Kidney tubule cell (primary cell): ENCODE results near the gene GPR161.
"Not testable (repeated sequence)": the region's sequence is repeated elsewhere in the genome, so short reads cannot be mapped to it uniquely, and the experiment has no call there.

Experiments
- DNase-seq: peaks from one replicate; pipeline ENCODE4 v3.0.0-alpha.2; 2018; ENCODE audit warnings: low spot score

Gene GPR161

GRCh38 chr1:168087696-168088095 is 49.0 kb downstream of the GPR161 start:
- no peak for DNase-seq

GRCh38 chr1:168086438-168086837 is 50.3 kb downstream of the GPR161 start:
- DNase-seq, result no peak

DNA sequence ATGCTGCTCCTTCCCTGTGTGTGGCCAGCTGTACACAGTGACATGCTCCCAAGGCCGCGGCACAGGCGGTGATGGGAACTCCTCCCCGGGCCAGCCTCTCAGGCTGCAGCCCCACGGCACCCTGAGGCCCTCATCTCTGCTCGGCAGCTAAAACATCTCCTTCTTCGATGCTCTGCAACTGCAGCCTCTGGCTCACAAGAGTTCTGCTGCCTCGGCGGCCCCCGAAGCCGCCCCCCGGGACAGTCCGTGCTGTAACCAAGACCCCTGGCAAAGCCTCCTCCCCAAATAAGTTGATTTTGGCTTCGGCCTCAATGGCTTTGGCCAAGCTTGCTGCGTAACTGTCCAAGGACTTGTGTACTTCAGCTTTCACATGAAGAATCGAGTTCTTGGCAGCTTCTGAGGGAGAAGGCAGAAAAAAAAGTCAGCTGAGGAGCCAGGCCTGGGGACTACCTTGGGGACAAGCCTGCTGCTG is 51.3 kb downstream of the GPR161 start:
- DNase-seq, result no peak

DNA sequence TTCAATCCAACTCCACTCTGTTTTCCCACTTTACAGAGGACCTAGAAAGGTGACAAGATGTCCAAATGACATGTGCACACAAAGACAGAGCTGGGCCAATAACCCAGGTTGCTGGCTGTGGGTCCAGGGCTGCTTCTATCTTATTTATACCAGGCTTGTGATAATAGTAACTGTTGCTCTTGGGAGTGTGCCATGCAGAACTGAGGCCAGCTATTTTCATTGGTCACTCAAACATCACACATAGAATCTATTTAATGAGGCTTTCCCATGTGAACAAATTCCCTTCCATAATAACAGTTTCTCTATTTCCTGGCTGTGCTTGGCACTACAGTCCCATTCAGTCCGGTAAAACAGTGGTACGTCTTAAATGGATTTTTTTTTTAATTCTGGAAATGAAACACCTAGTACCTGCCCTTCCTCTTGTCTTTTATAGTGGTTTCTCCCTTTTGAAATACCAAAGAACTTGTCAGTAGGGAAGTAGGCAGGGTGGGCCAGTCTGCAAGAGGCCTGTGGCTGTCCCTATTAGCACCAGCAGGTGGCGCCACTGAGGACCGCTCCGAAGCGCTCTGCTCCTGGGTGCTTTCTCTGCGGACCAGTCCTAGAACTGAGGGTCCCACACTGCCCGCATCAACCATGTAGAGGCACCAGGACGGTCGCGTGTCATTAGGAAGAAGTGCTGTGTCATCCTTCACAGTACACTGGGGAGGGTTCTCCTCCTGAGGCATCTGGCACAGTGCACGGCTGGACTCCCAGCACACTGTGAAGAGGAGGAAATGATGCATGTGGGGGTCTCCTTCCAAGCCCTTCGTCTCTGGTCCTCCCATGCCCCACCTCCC is 52.1 kb downstream of the GPR161 start:
- peak; percentile 42 for DNase-seq

GRCh38 chr1:168083456-168084325 is 53.0 kb downstream of the GPR161 start:
- no peak for DNase-seq

DNA sequence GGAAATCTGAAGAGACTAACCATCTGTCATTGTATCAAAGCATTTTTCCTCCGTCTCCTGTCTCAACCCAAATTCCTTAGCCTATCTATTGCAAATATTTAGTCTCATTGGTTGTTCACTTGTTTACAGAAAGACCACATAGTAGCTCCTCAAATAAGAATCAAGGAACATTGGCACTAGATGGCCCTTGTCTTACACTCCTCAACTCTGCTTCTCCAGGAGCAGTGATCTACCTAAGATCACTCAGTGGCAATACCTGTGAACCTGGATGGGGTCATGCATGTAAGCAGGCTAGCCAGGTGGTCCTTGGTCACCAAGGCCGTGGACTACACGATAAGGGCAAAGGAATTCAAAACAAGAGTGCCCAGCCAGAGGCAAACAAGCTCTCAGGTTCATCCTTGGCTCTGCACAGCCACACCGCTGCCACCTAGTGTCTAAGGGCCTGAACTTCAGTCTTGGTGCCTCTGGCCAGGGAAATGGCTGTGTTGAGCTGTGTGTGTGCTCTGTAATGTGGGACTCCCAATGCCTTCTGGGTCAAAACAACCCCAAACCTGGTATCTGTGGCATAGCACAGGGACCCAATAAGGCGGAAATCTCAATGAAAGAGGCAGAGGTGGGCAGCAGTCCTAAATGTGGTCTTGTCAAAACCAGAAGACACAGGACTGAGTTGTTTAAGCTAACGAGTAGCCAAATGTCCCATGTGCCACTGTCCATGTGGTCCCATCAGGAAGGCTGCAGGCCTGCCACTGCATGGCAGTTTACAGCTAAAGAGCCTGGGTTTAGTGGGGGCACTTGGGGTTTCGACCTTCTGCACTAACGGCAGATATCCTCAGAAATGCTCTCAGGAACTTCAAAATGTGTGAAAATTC is 54.5 kb downstream of the GPR161 start:
- DNase-seq, result peak; percentile 78

DNA sequence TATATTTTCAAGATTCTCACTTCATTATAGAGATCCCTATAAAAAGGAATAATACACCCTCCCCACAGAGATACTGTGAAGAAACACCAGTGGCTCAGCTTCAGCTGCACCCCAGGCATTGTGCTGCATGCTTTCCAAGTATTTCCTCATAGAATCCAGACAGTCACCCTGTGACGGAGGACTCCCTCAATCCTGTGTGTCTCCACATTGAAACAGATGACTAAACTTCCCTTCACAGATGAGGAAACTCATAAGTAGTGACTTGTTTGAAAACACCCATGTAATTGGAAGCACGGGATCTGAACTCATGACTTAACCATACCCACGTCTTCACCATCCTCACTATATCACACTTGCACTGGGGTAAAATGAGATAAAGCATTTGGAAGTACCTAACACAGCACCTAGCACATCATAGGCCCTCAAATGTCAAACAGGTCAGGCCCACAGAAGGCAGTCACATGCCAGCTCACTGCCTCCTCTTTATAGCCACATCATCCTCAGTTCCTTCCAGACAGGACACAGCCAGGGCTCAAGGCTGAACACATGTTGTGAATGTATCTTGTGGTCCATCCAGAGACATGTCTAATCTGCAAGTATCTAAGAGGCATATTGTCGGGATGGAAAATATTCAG is 55.2 kb downstream of the GPR161 start:
- DNase-seq, result peak; percentile 84

GRCh38 chr1:168079761-168080160 is 57.0 kb downstream of the GPR161 start:
- DNase-seq, result peak; percentile 82

DNA sequence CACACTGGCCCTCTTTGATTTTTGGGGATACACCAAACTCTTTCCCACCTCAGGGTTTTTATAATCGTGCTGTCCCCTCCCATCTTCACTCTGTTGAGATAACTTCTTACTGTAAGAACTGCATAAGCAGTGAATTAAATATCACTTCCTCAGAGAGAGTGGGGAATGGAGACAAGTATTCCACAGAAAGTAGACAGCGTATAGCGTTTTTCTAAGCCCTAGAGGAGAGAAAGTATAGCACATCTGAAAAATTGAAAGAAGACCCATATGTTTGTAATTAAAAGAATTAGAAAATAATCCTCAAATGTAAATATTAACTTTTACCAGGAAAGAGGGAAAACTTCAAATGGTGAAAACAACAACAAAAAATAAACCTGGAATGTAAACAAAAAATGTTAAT is 67.3 kb downstream of the GPR161 start:
- DNase-seq, result no peak

- no peak for DNase-seq
These were observed 71.2 kb downstream of the GPR161 start for GRCh38 chr1:168065506-168065905.

GRCh38 chr1:168064216-168064615 is 72.5 kb downstream of the GPR161 start:
- no peak for DNase-seq

DNA sequence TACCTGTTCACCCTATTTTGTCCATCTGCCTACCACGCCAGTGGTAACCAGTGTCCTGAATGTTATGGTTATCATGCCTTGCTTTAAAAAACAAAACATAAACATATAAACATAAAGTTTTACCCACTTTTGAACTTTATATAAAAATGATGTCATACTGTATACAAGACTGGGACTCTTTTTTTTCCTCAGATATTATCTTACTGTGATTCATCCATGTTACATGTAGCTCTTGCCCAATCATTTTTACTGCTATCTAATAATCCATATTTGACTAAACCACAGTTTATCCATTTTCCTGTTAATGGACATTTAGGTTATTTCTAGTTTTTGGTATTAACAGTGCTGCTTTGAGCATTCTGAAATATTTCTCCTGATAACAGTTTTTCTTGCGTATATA is 78.8 kb downstream of the GPR161 start:
- no peak for DNase-seq

DNA sequence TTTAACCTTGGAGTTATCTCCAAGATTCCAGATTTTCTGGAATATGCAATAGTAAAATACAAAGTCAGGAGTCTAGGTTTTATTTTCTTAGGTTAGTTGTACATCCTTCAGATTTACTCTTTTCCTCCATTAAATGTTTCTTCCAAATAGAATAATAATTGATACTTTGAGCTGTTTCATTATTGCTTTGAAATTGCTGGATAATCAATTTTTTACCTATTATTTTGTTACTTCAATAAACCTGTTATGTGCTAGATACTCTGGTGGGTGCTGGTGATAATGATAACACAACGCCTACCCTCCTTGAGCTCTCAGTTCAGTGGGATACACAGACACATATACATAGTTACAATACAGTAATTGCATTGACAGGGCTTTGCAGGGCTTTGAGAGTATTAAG is 79.4 kb downstream of the GPR161 start:
- no peak for DNase-seq

DNA sequence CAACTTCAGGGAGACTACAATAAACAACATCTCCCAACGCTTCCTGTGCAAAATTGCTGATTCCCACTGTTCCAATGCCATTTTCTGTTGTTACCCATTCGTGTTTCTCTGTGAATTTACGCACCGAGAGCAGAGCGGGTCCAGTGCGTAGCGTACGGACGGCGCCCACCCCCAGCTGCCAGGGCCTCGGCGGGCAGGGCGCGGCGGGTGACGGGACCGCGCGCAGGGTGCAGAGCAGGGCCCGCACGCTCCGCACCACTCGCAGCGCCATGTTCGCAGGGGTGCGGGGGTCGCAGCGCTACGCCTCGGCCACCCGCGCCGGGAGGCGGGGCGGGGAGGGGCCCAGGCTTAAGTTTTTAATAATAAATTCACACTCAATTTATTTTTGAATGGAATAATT is 80.6 kb downstream of the GPR161 start:
- DNase-seq, result not testable (repeated sequence)

GRCh38 chr1:168054117-168054516 is 82.6 kb downstream of the GPR161 start:
- DNase-seq, result no peak

DNA sequence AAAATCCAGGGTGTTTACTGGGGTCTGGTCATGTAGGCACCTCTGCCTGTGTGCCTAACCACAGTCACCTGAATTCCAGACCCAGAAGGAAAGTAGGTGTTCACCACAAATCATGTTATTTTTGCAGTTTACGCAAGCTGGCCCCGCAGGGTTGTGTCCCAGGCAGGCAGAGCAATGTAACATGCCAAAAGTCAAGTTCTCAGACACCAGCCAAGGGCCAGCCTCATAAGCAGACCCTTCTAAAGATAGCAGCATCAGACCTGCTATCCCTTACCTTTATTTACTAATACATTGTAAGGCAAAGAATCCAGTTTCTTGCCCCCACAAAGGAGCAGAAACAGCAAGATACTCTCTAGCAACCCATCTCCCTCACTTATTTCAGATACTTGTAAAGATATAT is 83.0 kb downstream of the GPR161 start:
- DNase-seq, result no peak

DNA sequence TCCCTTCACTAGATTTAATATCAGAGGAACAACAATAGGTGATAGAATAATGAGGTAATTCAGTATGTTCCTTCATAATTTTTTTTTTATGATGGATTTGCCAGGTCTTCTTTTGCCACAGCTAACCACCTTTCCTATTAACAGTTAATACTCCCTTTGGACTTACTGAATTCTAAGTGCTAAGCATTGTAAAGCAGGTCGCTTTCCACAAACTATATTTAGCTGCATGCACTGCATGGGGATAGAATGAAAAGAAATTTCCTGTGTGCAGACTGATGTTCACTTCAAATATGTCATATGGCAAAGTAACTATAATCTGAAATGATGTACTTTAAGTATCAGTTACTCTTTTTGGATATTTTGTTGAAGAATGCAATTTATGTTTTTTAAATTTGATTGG is 85.8 kb downstream of the GPR161 start:
- no peak for DNase-seq

DNA sequence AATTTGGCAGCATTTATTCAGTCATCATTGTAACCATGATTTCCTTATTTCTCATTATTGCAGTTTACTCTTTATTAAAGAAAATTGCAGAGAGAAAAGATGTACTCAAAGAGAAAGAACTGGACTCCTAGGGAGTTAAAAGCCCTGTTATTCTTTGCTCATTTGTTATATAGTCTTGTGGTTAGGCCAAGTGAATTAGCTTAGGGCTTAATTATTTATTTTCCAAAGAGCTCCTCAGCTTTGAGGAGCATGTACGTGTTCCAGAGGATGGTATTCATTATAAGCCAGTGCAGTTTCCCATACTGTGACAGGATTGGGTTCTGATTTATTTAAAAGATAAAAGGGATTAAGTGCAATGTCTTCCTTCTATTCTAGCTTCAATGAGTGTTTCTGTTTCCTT is 86.4 kb downstream of the GPR161 start:
- DNase-seq, result no peak

DNA sequence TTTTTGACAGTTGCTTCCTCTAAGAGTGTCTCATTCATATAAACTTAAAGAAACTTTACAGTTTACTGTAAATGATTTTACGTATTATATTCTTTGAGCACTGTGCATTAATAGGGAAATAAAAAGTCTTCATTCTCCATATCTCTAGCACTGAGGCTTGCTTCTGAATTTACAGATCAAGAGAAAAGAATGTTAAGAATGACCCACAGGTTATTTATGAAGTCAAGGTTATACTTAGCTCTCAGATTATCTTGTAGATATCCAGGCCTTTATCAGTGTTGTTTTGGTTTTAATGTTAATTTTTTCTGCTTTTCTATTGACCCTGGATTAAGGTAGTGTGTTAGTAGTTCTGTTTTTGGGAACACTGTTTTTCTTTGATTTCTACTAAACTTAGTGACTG is 91.4 kb downstream of the GPR161 start:
- DNase-seq, result no peak

- no peak for DNase-seq
These were observed 94.4 kb downstream of the GPR161 start for GRCh38 chr1:168042362-168042761.

DNA sequence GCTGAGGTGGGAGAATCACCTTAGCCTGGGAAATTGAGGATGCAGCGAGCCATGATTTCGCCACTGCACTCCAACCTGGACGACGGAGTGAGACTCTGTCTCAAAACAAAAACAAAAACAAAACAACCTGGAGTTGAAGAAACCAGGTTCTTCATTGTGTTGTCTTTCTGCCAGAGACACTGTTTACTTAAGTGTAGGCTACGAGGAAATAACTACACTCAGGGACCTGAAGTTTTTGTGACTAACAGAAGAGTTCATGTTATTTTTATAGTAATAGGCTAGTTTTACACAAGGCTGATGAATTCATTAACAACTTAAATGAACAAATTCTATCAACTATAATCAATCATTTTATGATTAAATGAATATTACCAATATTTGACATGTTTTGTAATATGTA is 101.4 kb downstream of the GPR161 start:
- no peak for DNase-seq

GRCh38 chr1:168032029-168032428 is 104.7 kb downstream of the GPR161 start:
- DNase-seq, result no peak
